ENCODE data around the gene CDK10.
A peak's percentile ranks its signal among the peaks of the same experiment; 100 is the strongest.
"Not testable (repeated sequence)": the region's sequence is repeated elsewhere in the genome, so short reads cannot be mapped to it uniquely, and the experiment has no call there.

The CDK10 gene

DNA sequence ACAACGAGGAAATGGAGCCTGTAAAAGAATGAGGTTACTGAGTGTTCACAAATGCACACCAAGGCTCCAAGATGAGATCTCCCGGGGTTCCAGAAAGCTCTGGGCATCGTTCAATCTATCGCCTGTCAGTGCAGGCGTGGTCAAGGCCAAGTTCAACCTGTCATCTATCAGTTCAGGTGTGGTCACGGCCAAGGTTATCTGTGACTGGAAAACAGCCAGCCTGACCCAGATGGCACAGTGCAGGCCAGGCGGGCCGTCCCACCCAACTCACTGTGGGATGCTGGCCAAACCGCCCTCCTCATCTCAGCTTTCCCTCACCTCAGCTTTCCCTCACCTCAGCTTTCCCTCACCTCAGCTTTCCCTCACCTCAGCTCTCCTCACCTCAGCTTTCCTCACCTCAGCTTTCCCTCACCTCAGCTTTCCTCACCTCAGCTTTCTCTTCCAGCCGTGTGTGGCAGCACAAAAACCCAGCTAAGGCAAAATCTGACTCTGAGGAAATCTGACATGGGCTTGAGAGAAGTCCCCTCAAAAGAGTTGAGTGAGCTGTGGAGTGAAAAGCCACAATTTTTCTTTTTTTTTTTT is 31.3 kb upstream of the CDK10 start:
- TF ChIP-seq POLR2A (IDR thresholded peaks at IDR 0.05; ENCODE audit: low read depth, low read length) (no peak), TAF1 (IDR thresholded peaks at IDR 0.05; ENCODE audit: borderline replicate concordance, low read depth, low read length) (no peak), POLR2AphosphoS5 (IDR thresholded peaks at IDR 0.05; ENCODE audit: low read depth, low read length) (no peak)
- DNase-seq (ENCODE audit: insufficient read length) (no peak), FAIRE-seq (no peak)

DNA sequence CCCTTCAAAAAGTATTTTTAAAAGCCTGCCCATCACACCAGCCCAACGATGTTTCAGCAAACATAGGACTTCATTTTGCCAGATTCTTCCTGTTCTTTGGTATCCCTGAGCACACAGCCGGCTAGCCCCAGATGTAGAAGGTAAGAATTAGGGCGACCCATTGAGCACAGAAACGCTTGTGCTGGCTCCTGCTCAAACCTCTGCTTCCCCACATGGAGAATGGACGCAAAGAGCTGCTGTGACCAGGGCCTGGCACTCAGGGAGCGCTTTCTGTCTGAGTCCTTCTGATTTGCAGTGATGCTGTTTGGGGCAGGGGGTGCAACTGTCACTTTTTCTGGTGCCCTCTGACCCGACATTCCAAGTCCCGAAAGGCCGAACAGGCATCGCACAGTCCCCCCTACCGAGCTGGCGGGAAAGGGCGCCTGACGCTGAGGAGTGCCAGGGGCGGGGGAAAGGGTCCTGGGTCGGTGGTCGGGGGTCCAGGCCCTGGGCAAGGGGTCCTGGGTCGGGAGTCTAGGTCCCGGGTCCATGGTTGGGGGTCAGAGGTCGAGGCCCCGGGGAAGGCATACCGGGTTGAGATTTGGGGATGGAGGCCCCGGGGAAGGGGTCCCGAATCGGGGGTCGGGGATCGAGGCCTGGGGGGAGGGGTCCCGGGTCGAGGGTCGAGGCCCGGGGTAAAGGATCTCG is 29.9 kb upstream of the CDK10 start:
- no peak for TF ChIP-seq POLR2AphosphoS5 (IDR thresholded peaks at IDR 0.05; ENCODE audit: low read depth, low read length)
- DNase-seq (ENCODE audit: insufficient read length) (no peak), FAIRE-seq (no peak)

DNA sequence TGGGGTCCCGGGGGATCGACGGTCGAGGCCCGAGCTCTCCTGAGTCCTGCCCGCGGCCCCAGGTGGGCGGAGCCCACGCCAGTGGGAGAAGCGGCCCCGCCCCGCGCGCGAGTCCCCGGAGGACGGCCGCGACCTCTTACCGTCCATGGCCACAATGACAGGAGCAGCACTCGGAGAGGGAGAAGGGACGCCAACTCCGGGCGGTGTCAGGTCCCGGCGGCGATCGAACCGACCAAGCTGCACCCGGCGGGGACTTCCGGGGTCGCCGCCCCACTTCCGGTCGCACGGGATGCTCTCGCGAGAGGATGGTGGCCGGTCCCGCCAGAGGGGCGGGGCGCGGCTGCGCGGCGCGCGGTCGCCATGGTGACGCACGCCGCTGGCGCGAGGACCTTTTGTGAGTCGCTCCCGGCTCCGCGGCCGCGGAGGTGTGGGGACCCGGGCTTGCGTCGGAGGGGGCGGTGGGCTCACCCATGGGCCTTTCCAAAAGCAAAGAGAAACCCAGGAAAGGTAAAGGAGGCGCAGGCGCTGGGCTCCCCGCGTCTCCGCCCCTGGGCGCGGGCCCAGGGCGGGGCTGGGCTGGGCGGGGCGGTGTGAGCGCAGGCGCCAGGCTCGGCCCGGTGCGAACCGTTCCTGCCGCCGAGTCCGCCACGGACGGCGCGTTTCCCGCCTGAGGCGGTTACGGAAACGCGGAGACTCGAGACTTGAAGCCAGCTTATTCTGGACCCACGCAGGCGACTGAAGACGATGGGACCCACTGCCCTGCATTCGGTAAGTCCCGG is 28.9 kb upstream of the CDK10 start, which contains the start of the genes CHMP1A and SPATA33:
TSS of gene CHMP1A (minus strand) at position 267 of the 779 bp plus-strand sequence. CDS start at position 147, 120 bp downstream.
TSS of gene SPATA33 (plus strand) at position 395 of the 779 bp plus-strand sequence. CDS start at position 471, 76 bp downstream.
- TF ChIP-seq POLR2A (IDR thresholded peaks at IDR 0.05; ENCODE audit: low read depth, low read length), result peak; percentile 92
- peak; percentile 55; the same call in 1 of the 2 replicates for TF ChIP-seq TAF1 (IDR thresholded peaks at IDR 0.05; ENCODE audit: borderline replicate concordance, low read depth, low read length)
- TF ChIP-seq POLR2AphosphoS5 (IDR thresholded peaks at IDR 0.05; ENCODE audit: low read depth, low read length), result peak; percentile 91
- DNase-seq (ENCODE audit: insufficient read length) (peak; percentile 96), FAIRE-seq (peak; percentile 86)

DNA sequence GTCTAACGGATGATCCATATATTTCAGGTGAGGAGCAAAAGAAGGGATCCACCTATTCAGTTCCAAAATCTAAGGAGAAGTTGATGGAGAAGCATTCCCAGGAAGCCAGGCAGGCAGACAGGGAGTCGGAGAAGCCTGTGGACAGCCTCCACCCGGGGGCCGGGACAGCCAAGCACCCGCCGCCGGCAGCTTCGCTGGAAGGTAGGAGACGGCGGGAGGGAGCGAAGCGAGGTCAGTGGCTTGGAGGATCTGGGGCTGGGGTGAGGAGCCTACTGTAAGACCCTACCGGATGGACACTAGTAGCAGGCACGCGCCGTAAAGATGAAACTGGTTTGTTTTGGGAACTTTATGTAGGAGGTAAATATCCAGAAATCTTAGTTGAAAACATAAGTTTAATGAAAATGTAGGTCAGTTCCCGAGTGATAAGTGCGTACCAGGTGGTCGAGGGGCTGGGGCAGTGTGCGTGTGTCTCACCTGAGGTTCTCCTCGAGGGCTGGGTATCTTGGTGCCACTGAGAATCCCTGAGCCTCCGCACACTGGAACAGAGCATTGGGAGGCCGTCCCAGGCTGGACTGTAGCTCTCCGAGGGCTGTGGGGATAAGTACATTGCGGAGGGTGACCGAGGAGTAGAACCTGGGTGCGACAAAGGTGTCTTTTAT is 28.1 kb upstream of the CDK10 start:
- no peak for TF ChIP-seq POLR2A (IDR thresholded peaks at IDR 0.05; ENCODE audit: low read depth, low read length)
- TF ChIP-seq TAF1 (IDR thresholded peaks at IDR 0.05; ENCODE audit: borderline replicate concordance, low read depth, low read length), result no peak
- TF ChIP-seq POLR2AphosphoS5 (IDR thresholded peaks at IDR 0.05; ENCODE audit: low read depth, low read length), result no peak
- DNase-seq (ENCODE audit: insufficient read length), result no peak
- no peak for FAIRE-seq

DNA sequence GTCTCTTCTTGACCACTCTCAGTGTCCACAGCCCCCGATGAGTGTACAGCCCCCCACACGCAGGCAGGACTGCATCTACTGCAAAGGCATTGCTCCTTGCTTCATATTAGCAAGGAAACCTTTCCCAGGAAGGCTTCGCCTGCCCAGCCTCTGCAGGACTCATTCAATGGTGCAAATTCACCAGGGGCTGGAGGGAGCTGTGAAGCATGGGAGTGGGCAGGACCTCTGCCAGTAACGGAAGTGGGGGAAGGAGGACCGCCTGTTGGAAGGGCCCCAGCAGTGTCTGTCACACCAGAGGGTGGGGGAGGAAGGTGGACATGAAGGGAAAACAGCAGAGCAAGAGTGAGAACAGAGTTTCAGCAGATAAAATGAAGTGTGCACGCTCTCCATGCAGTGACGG is 26.3 kb upstream of the CDK10 start:
- TF ChIP-seq POLR2AphosphoS5 (IDR thresholded peaks at IDR 0.05; ENCODE audit: low read depth, low read length) (no peak), TAF1 (IDR thresholded peaks at IDR 0.05; ENCODE audit: borderline replicate concordance, low read depth, low read length) (no peak), POLR2A (IDR thresholded peaks at IDR 0.05; ENCODE audit: low read depth, low read length) (no peak)
- FAIRE-seq (no peak), DNase-seq (ENCODE audit: insufficient read length) (no peak)

DNA sequence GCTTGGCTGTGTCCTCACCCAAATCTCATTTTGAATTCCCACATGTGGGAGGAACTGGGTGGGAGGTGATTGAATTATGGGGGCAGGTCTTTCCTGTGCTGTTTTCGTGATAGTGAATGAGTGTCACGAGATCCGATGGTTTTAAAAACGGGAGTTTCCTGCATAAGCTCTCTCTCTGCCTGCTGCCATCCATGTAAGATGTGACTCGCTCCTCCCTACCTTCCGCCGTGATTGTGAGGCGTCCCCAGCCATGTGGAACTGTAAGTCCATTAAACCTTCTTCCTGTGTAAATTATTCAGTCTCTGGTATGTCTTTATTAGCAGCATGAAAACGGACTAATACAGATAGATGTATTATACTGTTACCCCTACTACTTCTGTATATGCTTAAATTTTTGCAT is 25.3 kb upstream of the CDK10 start:
- no peak for TF ChIP-seq TAF1 (IDR thresholded peaks at IDR 0.05; ENCODE audit: borderline replicate concordance, low read depth, low read length)
- no peak for TF ChIP-seq POLR2A (IDR thresholded peaks at IDR 0.05; ENCODE audit: low read depth, low read length)
- TF ChIP-seq POLR2AphosphoS5 (IDR thresholded peaks at IDR 0.05; ENCODE audit: low read depth, low read length), result no peak
- DNase-seq (ENCODE audit: insufficient read length) (no peak), FAIRE-seq (no peak)

DNA sequence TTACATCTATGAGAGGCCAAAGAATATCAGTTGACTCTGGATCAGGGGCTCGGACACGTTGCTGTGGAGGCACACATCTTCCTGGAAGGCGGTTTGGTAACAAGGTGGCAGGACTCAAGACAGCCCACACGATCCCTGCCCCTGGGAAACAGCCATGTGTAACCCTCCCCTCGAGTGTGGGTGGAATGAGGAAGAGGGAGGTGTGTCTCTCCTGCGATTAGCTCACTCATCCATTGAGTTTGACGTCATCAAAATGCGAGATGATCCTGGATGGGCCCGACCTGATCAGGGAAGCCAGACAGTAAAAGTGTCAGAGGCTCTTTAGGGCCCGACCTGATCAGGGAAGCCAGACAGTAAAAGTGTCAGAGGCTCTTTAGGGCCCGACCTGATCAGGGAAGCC is 22.3 kb upstream of the CDK10 start:
- FAIRE-seq; DNase-seq (ENCODE audit: insufficient read length): not testable (repeated sequence)

DNA sequence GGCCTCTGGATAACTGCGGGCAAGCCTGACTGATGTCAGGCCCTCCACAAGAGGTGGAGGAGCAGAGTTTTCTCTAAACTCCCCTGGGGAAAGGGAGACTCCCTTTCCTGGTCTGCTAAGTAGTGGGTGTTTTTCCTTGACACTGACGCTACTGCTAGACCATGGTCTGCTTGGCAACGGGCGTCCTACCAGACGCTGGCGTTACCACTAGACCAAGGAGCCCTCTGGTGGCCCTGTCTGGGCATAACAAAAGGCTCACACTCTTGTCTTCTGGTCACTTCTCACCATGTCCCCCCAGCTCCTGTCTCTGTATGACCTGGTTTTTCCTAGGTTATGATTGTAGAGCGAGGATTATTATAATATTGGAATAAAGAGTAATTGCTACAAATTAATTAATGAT is 19.5 kb upstream of the CDK10 start:
- peak; percentile 71 for FAIRE-seq
- not testable (repeated sequence) for DNase-seq (ENCODE audit: insufficient read length)

DNA sequence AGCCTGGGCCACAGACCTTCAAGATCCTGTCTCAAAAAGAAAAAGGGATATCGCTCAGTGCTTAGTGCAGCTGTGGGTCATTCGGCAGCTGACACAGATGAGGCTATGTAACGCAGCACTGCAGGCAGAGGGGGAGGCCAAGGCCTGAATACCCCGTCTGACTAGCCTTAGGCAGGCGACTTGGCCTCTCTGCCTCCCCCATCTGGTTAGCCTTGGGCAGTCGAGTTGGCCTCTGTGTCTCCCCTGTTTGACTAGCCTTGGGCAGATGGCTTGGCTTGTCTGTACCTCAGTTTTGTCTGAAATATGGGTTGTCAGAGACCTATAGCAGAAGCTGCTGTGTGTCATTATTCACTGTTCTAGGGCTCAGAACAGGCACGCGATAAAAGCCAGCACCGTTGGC is 18.9 kb upstream of the CDK10 start:
- TF ChIP-seq TAF1 (IDR thresholded peaks at IDR 0.05; ENCODE audit: borderline replicate concordance, low read depth, low read length), result no peak
- TF ChIP-seq POLR2AphosphoS5 (IDR thresholded peaks at IDR 0.05; ENCODE audit: low read depth, low read length), result no peak
- no peak for TF ChIP-seq POLR2A (IDR thresholded peaks at IDR 0.05; ENCODE audit: low read depth, low read length)
- DNase-seq (ENCODE audit: insufficient read length) (no peak), FAIRE-seq (no peak)

DNA sequence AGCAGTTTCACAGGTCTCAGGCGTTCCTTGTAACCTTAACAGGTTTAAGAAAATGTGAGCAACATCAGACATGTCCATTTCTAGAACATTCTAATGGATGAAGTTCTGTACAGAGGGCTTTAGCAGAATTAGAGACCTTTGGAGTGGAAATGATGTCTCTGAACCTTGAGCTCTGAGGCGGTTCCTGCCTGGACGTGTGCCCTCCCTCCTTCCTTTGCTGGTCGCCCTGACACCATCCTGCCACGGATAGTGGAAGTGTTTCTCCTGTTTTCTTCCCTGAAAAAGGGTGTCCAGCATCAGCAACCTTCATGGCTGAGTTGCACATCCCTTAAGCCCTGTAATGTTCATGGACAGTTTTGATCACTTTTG is 17.7 kb upstream of the CDK10 start:
- no peak for DNase-seq (ENCODE audit: insufficient read length)
- TF ChIP-seq POLR2AphosphoS5 (IDR thresholded peaks at IDR 0.05; ENCODE audit: low read depth, low read length) (no peak), POLR2A (IDR thresholded peaks at IDR 0.05; ENCODE audit: low read depth, low read length) (no peak), TAF1 (IDR thresholded peaks at IDR 0.05; ENCODE audit: borderline replicate concordance, low read depth, low read length) (no peak)
- FAIRE-seq, result no peak

DNA sequence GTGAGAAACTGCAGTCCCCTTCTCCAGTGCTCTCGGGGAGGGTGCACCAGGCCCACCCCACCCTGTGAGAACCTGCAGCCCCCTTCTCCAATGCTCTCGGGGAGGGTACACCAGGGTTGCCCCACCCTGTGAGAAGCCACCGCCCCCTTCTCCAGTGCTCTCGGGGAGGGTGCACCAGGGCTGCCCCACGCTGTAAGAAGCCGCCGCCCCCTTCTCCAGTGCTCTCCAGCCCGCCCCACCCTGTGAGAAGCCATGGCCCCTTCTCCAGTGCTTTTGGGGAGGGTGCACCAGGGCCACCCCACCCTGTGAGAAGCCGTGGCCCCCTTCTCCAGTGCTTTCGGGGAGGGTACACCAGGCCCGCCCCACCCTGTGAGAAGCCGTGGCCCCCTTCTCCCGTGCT is 16.7 kb upstream of the CDK10 start:
- FAIRE-seq, result no peak
- no peak for DNase-seq (ENCODE audit: insufficient read length)
- TF ChIP-seq POLR2AphosphoS5 (IDR thresholded peaks at IDR 0.05; ENCODE audit: low read depth, low read length), result no peak
- TF ChIP-seq TAF1 (IDR thresholded peaks at IDR 0.05; ENCODE audit: borderline replicate concordance, low read depth, low read length), result no peak
- TF ChIP-seq POLR2A (IDR thresholded peaks at IDR 0.05; ENCODE audit: low read depth, low read length), result no peak

Measured in GM12892 (cell line).